HG03571 (cell line): ENCODE data around the gene ERFE.

ENCODE experiments used
- ATAC-seq: cut with Tn5 transposase; IDR thresholded peaks from one replicate; pipeline ENCODE4 v1.9.1; 2021; ENCODE audit not compliant: unreplicated experiment

The ERFE gene

GRCh38 chr2:238203973-238204683, 45.4 kb downstream of the ERFE start:
- no peak for ATAC-seq

- no peak for ATAC-seq
Observed at GRCh38 chr2:238207006-238207405, 48.2 kb downstream of the ERFE start.

GRCh38 chr2:238216651-238217184, 57.9 kb downstream of the ERFE start:
- no peak for ATAC-seq
